K562 (cell line): Measurements from ENCODE around the gene TMEM217. TPM values are rescaled to one million over a fixed set of nuclear protein-coding genes. Genes with fewer than 3 reads are reported as not detected.
A peak's percentile ranks its signal among the peaks of the same experiment; 100 is the strongest.

Source experiments
- AFF1 ChIP-seq, 2 experiments: fragments of 450-650 bp; IDR thresholded peaks; 2 replicates each; pipeline ENCODE4 v1.6.1; 2018; ENCODE audit warnings: mild to moderate bottlenecking in 2 of 2, low read depth in 1 of 2; ENCODE audit not compliant: partially characterized antibody in 2 of 2
- DLX4 ChIP-seq: fragments of 250-450 bp; sonication (Bioruptor Pico); IDR thresholded peaks from 2 replicates; pipeline ENCODE4 v1.6.1; 2021; ENCODE audit warnings: mild to moderate bottlenecking
- ETV1 ChIP-seq: fragments of 450-650 bp; conservative IDR thresholded peaks from 2 replicates; pipeline ENCODE4 v1.6.1; 2016; ENCODE audit warnings: missing genetic modification characterization, control low read depth, low read depth, missing compliant biosample characterization
- GTF2B ChIP-seq: IDR thresholded peaks from 2 replicates; pipeline ENCODE4 v1.6.1; 2011; ENCODE audit not compliant: insufficient read length; ENCODE audit errors: extremely low read depth
- KHSRP ChIP-seq: fragments of 450-650 bp; IDR thresholded peaks from 2 replicates; pipeline ENCODE4 v1.6.1; 2017
- NEUROD1 ChIP-seq: fragments of 150-350 bp; IDR thresholded peaks from 2 replicates; pipeline ENCODE4 v1.6.1; 2014; ENCODE audit warnings: borderline replicate concordance, low read length, low read depth; ENCODE audit not compliant: partially characterized antibody
- POLR3G ChIP-seq: IDR thresholded peaks from 2 replicates; pipeline ENCODE4 v1.6.1; 2011; ENCODE audit not compliant: insufficient read length, insufficient replicate concordance; ENCODE audit errors: extremely low read depth
- RBBP5 ChIP-seq: fragments of 200-600 bp; sonication (generic); IDR thresholded peaks from 2 replicates; pipeline ENCODE4 v1.6.1; 2012; ENCODE audit warnings: borderline replicate concordance, mild to moderate bottlenecking, low read length, control low read depth, inconsistent platforms; ENCODE audit not compliant: insufficient read depth, poor library complexity, severe bottlenecking
- RBM14 ChIP-seq: fragments of 200-400 bp; formaldehyde crosslinking; IDR thresholded peaks from 2 replicates; pipeline ENCODE4 v1.6.1; 2018; ENCODE audit warnings: low read depth, mild to moderate bottlenecking, low read length, moderate library complexity, borderline replicate concordance; ENCODE audit not compliant: insufficient read depth
- TBP ChIP-seq: optimal IDR thresholded peaks from 2 replicates; pipeline ENCODE3; 2011; ENCODE audit warnings: low read depth, low read length, improper control_type of control experiment
- XRCC3 ChIP-seq: fragments of 450-650 bp; IDR thresholded peaks from 2 replicates; pipeline ENCODE4 v1.6.1; 2017; ENCODE audit warnings: mild to moderate bottlenecking, moderate library complexity
- ZNF143 ChIP-seq: sonication (generic); formaldehyde crosslinking; IDR thresholded peaks from 2 replicates; pipeline ENCODE4 v1.9.0; 2022; ENCODE audit warnings: mild to moderate bottlenecking, missing genetic modification reagents
- ZNF165 ChIP-seq: fragments of 250-450 bp; sonication (Bioruptor Pico); IDR thresholded peaks from 2 replicates; pipeline ENCODE4 v1.4.0; 2020; ENCODE audit warnings: borderline replicate concordance
- ZNF282 ChIP-seq: sonication (generic); formaldehyde crosslinking; IDR thresholded peaks from 2 replicates; pipeline ENCODE4 v1.8.1; 2023; ENCODE audit warnings: missing genetic modification reagents
- ZNF324 ChIP-seq: fragments of 250-450 bp; sonication (Bioruptor Pico); IDR thresholded peaks from 2 replicates; pipeline ENCODE4 v1.4.0; 2020; ENCODE audit warnings: mild to moderate bottlenecking
- ZNF444 ChIP-seq: fragments of 250-450 bp; sonication (Bioruptor Pico); IDR thresholded peaks from 2 replicates; pipeline ENCODE4 v1.4.0; 2020; ENCODE audit warnings: mild to moderate bottlenecking, moderate library complexity
- ZNF717 ChIP-seq: fragments of 250-450 bp; sonication (Bioruptor Pico); IDR thresholded peaks from 2 replicates; pipeline ENCODE4 v1.5.0; 2021
- polyA plus RNA-seq, 8 experiments: library from polyadenylated mRNA; depleted of rRNA in 4 of 8; stranded (reverse) in 5 of 8; unstranded in 3 of 8; fragments of >200 nt; fragmentation: Nextera tagmentation in 2 of 8; fragmentation: Illumina TruSeq in 1 of 8; extraction: Ambion mirVana in 2 of 8; extraction: Trizol in 1 of 8; gene quantifications; 2 replicates each; pipeline versions ENCODE4 v1.2.1 to v1.2.3, GENCODE V29; 2011 to 2014; ENCODE audit warnings: inconsistent platforms in 1 of 8, missing spikeins in 1 of 8
- total RNA-seq, 7 experiments: library from RNA; depleted of rRNA in 6 of 7; stranded (reverse); fragments of >200 nt in 6 of 7; fragmentation: Illumina TruSeq in 2 of 7; extraction: Trizol in 2 of 7; gene quantifications; 2 replicates each; pipeline versions ENCODE4 v1.2.1 to v1.2.3, GENCODE V29; 2011 to 2021; ENCODE audit warnings: low replicate concordance in 1 of 7
- TF ChIP-seq, protein P1 (sequence below): fragments of 250-450 bp; sonication (Bioruptor Pico); IDR thresholded peaks from 2 replicates; pipeline ENCODE4 v1.4.0; 2020
- TF ChIP-seq, protein P2 (sequence below): fragments of 450-650 bp; formaldehyde crosslinking; IDR thresholded peaks from 2 replicates; pipeline ENCODE4 v1.4.0; 2020; ENCODE audit warnings: mild to moderate bottlenecking, moderate library complexity

Gene TMEM217
- total and polyA plus RNA-seq, 9 of the 15 experiments (the other 6 are each of a cell fraction or from before 2014, with no cell fraction given), result 1.3 to 8.0 (median 1.9) TPM

GRCh38 chr6:37202788-37203491 is 55.0 kb downstream of the TMEM217 start (continued):
- peak; percentile 92 for TF ChIP-seq ETV1 (tag)
- TF ChIP-seq NEUROD1, result no peak
- TF ChIP-seq ZNF282, result no peak
- no peak for TF ChIP-seq ZNF165 (CRISPR knock-in tag)
- no peak for TF ChIP-seq AFF1 (IDR thresholded peaks at IDR 0.05; ENCODE audit: low read depth in 1 of 2, partially characterized antibody in 2 of 2)
- no peak for TF ChIP-seq XRCC3
- TF ChIP-seq RBBP5, result no peak
- no peak for TF ChIP-seq POLR3G
- TF ChIP-seq ZNF717, result no peak
- TF ChIP-seq ZNF143, result no peak
- TF ChIP-seq, protein P1, sequence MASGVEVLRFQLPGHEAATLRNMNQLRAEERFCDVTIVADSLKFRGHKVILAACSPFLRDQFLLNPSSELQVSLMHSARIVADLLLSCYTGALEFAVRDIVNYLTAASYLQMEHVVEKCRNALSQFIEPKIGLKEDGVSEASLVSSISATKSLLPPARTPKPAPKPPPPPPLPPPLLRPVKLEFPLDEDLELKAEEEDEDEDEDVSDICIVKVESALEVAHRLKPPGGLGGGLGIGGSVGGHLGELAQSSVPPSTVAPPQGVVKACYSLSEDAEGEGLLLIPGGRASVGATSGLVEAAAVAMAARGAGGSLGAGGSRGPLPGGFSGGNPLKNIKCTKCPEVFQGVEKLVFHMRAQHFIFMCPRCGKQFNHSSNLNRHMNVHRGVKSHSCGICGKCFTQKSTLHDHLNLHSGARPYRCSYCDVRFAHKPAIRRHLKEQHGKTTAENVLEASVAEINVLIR, result no peak
- no peak for TF ChIP-seq ZNF324 (CRISPR knock-in tag)
- no peak for TF ChIP-seq TBP
- TF ChIP-seq, protein P2, sequence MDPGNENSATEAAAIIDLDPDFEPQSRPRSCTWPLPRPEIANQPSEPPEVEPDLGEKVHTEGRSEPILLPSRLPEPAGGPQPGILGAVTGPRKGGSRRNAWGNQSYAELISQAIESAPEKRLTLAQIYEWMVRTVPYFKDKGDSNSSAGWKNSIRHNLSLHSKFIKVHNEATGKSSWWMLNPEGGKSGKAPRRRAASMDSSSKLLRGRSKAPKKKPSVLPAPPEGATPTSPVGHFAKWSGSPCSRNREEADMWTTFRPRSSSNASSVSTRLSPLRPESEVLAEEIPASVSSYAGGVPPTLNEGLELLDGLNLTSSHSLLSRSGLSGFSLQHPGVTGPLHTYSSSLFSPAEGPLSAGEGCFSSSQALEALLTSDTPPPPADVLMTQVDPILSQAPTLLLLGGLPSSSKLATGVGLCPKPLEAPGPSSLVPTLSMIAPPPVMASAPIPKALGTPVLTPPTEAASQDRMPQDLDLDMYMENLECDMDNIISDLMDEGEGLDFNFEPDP (CRISPR knock-in tag), result no peak
- no peak for TF ChIP-seq KHSRP
- TF ChIP-seq DLX4, result no peak
- TF ChIP-seq RBM14, result no peak
- TF ChIP-seq ZNF444 (CRISPR knock-in tag), result no peak
- no peak for TF ChIP-seq GTF2B
